ENCODE measurements around the gene C6orf120. TPM values are rescaled to one million over a fixed set of nuclear protein-coding genes. Genes with fewer than 3 reads are reported as not detected.

Gene C6orf120
- total RNA-seq, 1 experiment from 2014 or later = 23.2 TPM

DNA sequence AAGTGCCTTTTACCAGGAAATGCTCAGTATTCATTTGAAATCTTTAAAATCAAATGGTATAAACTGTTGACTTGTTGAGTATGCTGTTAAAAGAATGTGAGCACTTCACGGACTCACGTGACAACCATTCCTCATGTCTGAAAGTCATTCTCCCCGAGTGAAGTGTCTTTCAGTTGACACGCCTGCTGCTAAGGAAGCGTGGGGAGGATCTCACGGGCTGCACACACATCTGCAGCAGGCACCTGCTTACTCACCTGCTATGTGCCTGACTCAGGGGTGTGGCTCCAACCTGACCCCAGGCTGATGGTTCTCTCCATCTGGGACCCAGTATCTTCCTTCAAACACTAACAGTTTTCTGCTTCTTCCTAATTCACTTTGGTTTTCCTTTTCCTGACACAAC, 32.8 kb upstream of the C6orf120 start:
- no peak overlapping the region for H3K4me3 ChIP-seq (ENCODE audit: low read depth, low read length, poor library complexity, severe bottlenecking)
- no peaks in the 10 kb centered on the region for H3K27me3 ChIP-seq (replicated peaks; ENCODE audit: insufficient read depth, low read depth, low read length, poor library complexity)
- TF ChIP-seq, protein P1, sequence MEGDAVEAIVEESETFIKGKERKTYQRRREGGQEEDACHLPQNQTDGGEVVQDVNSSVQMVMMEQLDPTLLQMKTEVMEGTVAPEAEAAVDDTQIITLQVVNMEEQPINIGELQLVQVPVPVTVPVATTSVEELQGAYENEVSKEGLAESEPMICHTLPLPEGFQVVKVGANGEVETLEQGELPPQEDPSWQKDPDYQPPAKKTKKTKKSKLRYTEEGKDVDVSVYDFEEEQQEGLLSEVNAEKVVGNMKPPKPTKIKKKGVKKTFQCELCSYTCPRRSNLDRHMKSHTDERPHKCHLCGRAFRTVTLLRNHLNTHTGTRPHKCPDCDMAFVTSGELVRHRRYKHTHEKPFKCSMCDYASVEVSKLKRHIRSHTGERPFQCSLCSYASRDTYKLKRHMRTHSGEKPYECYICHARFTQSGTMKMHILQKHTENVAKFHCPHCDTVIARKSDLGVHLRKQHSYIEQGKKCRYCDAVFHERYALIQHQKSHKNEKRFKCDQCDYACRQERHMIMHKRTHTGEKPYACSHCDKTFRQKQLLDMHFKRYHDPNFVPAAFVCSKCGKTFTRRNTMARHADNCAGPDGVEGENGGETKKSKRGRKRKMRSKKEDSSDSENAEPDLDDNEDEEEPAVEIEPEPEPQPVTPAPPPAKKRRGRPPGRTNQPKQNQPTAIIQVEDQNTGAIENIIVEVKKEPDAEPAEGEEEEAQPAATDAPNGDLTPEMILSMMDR (conservative IDR thresholded peaks at IDR 0.05; ENCODE audit: low read depth, low read length) = no peak
- no peak for TF ChIP-seq EZH2 (IDR thresholded peaks at IDR 0.05; ENCODE audit: borderline replicate concordance, low read depth, low read length, poor library complexity, severe bottlenecking)
- H3K27ac ChIP-seq (ENCODE audit: low read depth, low read length, poor library complexity, severe bottlenecking) = no peak overlapping the region
- peaks cover 19% of the 10 kb centered on the region for H3K36me3 ChIP-seq (ENCODE audit: insufficient read depth, low read length, poor library complexity, severe bottlenecking)
- no peaks in the 10 kb centered on the region for H3K9me3 ChIP-seq (ENCODE audit: low read depth, low read length, poor library complexity, severe bottlenecking)
- BruUV-seq (replicated peaks) = TSS peak; percentile 29
- ChIA-PET CTCF (no interaction called here), POLR2A (ENCODE audit: low non-redundant PET) (interaction anchor here (0.7 kb wide), 1 partner anchor 349 kb away, joined by 3 read pairs; no protein-coding TSS in a partner anchor)
- H3K4me1 ChIP-seq (ENCODE audit: insufficient read depth, low read length, poor library complexity, severe bottlenecking) = no peaks in the 10 kb centered on the region
- intact Hi-C loops (cut with micrococcal nuclease; ENCODE audit: unreplicated experiment) = no loop called here
- no peak for DNase-seq (ENCODE audit: low spot score)

DNA sequence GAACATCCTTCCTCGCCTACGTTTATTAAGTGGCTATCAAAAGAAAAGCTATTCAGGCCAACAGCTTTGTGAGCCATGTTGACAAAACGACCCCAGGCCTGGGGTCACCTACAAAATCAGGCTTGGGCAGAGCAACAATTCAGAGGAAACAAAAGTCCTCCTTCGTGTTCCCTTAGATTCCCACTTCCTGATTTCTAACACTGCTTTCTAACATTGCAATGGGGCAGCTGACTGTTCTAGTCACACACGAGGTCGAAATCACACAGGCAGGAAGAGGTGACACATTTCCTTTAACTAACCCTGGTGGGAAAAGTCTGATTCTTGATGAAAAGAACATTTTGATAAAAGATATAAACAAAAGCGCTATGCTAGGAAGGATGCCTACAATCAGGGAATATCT, 32.0 kb upstream of the C6orf120 start:
- no peak for DNase-seq (ENCODE audit: low spot score)
- no peaks in the 10 kb centered on the region for H3K9me3 ChIP-seq (ENCODE audit: low read depth, low read length, poor library complexity, severe bottlenecking)
- no peak overlapping the region for H3K4me3 ChIP-seq (ENCODE audit: low read depth, low read length, poor library complexity, severe bottlenecking)
- ChIA-PET POLR2A (ENCODE audit: low non-redundant PET) (interaction anchor here (0.7 kb wide), 1 partner anchor 350 kb away, joined by 3 read pairs; no protein-coding TSS in a partner anchor), CTCF (no interaction called here)
- H3K4me1 ChIP-seq (ENCODE audit: insufficient read depth, low read length, poor library complexity, severe bottlenecking) = no peaks in the 10 kb centered on the region
- H3K36me3 ChIP-seq (ENCODE audit: insufficient read depth, low read length, poor library complexity, severe bottlenecking) = peaks cover 18% of the 10 kb centered on the region
- no peaks in the 10 kb centered on the region for H3K27me3 ChIP-seq (replicated peaks; ENCODE audit: insufficient read depth, low read depth, low read length, poor library complexity)
- TF ChIP-seq EZH2 (IDR thresholded peaks at IDR 0.05; ENCODE audit: borderline replicate concordance, low read depth, low read length, poor library complexity, severe bottlenecking) = no peak
- TF ChIP-seq, protein P1 (conservative IDR thresholded peaks at IDR 0.05; ENCODE audit: low read depth, low read length) = no peak
- BruUV-seq (replicated peaks) = no TSS peak
- no peak overlapping the region for H3K27ac ChIP-seq (ENCODE audit: low read depth, low read length, poor library complexity, severe bottlenecking)
- intact Hi-C loops (cut with micrococcal nuclease; ENCODE audit: unreplicated experiment) = no loop called here

DNA sequence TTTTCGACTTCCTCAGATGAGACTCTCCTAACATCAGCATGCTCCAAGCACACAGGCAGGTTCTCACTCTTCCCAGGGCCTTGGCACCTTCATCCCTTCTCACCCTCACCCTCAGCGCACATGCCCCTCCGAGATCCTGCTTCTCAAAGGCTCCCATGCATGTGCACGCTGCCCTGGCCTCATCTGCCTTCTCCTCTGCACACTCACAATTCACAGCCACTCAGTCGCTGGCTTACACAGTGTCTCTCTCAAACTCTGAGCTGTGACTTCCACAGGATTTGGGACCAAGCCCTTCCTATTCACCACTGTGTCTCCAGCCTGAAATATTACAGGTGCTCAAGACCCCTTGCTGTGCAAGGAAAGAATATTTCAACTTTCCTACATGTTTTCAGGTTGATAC, 30.4 kb upstream of the C6orf120 start:
- Histone ChIP-seq H3K4me1 (ENCODE audit: insufficient read depth, low read length, poor library complexity, severe bottlenecking) (no peaks in the 10 kb centered on the region), H3K27ac (ENCODE audit: low read depth, low read length, poor library complexity, severe bottlenecking) (no peak overlapping the region), H3K9me3 (ENCODE audit: low read depth, low read length, poor library complexity, severe bottlenecking) (no peaks in the 10 kb centered on the region), H3K27me3 (replicated peaks; ENCODE audit: insufficient read depth, low read depth, low read length, poor library complexity) (no peaks in the 10 kb centered on the region), H3K36me3 (ENCODE audit: insufficient read depth, low read length, poor library complexity, severe bottlenecking) (peaks cover 18% of the 10 kb centered on the region), H3K4me3 (ENCODE audit: low read depth, low read length, poor library complexity, severe bottlenecking) (no peak overlapping the region)
- CTCF ChIA-PET = no interaction called here
- POLR2A ChIA-PET (ENCODE audit: low non-redundant PET) = no interaction called here
- no TSS peak for BruUV-seq (replicated peaks)
- no peak for TF ChIP-seq EZH2 (IDR thresholded peaks at IDR 0.05; ENCODE audit: borderline replicate concordance, low read depth, low read length, poor library complexity, severe bottlenecking)
- TF ChIP-seq, protein P1 (conservative IDR thresholded peaks at IDR 0.05; ENCODE audit: low read depth, low read length) = no peak
- no peak for DNase-seq (ENCODE audit: low spot score)
- intact Hi-C loops (cut with micrococcal nuclease; ENCODE audit: unreplicated experiment) = no loop called here
